ENCODE data around the gene SHH. TPM values are rescaled to one million over a fixed set of nuclear protein-coding genes. Genes with fewer than 3 reads are reported as not detected.

SHH gene
- total RNA-seq, 1 donor from 2014 or later: not detected

GRCh38 chr7:155807065-155807671 lies 5.1 kb downstream of the SHH start:
- DNase-seq (ENCODE audit: low spot score): no peak

GRCh38 chr7:155806096-155806871 lies 6.0 kb downstream of the SHH start:
- no peak for DNase-seq (ENCODE audit: low spot score)

- no peak for DNase-seq (ENCODE audit: low spot score)
Measured at GRCh38 chr7:155805826-155806095, 6.5 kb downstream of the SHH start.

GRCh38 chr7:155804897-155805825 lies 7.1 kb downstream of the SHH start:
- DNase-seq (ENCODE audit: low spot score): no peak

- no peak for DNase-seq (ENCODE audit: low spot score)
Measured at GRCh38 chr7:155804431-155804831, 7.8 kb downstream of the SHH start.

GRCh38 chr7:155803418-155804376 lies 8.6 kb downstream of the SHH start:
- DNase-seq (ENCODE audit: low spot score): no peak

DNA sequence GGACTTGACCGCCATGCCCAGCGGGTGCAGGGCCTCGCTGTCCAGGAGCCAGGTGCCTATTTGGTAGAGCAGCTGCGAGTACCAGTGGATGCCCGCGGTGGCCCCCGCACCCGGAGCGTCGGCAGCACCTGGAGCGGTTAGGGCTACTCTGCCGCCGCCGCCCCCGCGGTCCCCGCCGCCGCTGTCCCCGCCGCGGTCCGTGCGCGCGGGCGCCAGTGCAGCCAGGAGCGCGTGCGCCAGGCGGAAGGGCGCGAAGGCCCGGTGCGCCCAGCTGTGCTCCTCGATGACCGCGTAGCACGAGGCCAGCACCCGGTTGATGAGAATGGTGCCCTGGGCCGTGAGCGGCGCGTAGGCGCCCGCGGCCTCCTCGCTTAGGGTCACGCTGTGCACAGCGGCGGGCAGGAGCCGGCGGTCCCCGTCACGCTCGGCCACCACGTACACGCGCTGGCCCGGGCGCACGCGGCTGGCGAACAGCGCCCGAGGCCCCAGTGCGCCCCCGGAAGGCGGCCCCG lies 9.3 kb downstream of the SHH start:
- DNase-seq (ENCODE audit: low spot score): no peak

GRCh38 chr7:155802291-155802690 lies 10.0 kb downstream of the SHH start:
- no peak for DNase-seq (ENCODE audit: low spot score)

GRCh38 chr7:155800741-155801267 lies 11.5 kb downstream of the SHH start:
- no peak for DNase-seq (ENCODE audit: low spot score)

DNA sequence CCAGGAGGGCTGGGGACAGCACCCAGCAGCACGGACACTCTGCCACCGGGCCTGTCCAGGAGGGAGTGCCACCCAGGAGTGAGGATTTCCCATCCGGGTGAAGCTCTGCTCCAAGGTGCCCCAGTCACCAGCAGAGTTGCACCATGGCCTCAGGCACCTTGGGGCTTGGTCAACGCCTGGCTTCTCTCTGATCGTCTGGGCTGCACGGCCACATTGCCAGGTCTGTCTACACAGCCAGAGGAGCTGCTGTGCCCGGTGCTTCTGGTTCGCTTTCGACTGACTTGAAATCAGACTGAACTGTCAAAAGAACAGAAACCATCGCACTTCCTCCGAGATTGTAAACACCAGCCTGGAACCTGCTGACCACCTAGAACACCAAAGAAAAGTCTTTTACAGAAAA lies 12.0 kb downstream of the SHH start:
- DNase-seq (ENCODE audit: low spot score): no peak

GRCh38 chr7:155799514-155799913 lies 12.7 kb downstream of the SHH start:
- no peak for DNase-seq (ENCODE audit: low spot score)

- no peak for DNase-seq (ENCODE audit: low spot score)
Measured at GRCh38 chr7:155798673-155799439, 13.4 kb downstream of the SHH start.

DNA sequence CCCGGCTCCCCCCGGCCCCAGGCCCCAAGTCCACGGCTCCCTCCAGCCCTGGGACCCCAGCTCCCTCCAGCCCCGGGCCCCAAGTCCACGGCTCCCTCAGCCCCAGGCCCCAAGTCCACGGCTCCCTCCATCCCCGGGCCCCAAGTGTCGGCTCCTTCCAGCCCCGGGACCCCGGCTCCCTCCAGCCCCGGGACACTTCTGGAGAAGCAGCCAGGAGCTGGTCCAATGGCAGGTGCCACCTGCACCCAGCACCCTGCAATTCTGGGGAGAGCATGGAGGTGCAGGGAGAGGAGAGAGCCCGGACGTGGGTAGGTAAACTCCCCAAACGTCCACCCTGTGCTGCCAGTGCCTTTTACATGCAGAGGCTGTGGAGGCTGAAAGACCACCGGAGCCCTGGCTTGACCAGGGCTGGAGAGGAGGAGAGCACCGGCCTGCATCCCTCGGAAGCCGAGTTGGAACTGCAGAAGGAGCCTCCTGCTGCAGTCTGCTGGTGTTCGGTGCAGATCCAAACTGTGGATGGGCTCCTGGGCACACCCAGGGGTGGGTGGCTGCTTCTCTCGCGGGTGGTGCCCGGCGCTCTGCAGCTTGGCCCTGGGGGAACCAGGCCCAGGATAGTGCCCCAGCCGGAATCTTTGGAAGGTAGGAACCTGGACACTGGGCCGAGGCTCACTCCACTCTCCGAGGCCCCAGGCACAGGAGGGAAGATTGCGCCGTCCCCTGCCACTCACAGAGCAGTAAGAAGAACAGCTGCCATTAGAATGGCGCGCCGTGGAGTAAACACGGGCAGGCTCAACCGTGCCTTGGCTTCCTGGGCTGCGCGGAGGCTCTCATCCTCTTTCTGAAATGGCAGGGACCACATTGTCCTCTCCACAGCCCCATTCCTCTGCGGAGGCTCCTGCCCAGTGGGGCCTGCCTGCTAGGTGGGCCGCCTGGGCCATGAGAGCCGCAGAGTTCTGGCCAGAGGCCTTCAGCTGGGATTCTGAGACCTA lies 14.7 kb downstream of the SHH start:
- DNase-seq (ENCODE audit: low spot score): no peak

DNA sequence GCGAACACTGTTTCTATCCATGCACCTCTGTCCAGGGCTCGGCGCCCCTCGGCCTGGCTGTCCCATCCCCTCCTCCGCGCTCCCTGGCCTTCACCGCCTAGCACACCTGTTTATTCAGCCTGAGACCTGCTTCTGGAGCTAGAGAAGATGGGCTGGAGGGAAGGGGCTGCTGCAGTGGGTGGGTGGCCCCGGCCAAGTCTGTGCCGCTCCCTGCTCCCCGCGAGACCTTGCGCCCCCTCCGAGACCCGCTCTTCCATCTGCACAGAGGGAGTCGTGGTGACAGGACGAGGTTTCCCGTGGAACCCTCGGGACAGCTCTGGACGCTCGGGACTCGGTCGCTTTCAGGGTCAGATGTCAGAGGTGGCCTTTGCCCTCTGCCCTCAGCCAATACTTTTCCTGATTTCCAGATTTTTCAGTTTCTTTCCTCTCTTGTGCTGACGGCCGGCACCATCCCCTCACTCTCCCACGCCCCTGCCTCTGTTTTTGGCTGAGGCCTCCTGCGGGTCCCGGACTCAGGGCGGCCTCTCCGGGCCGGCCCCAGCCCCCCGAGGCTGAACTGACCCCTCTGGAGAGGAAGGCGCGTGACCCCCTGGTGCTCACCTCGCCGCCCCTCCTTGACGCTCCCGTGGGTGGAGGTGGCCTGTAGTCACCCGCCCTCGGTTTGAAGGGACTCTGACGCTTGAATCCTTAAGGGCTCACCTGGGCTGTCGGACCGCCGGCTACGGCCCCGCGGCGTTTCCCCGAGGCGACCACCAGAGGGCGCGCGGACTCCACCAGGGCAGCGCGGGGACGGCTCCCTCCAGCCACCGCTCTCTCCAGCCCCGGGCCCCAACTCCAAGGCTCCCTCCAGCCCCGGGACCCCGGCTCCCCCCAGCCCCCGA lies 15.6 kb downstream of the SHH start:
- DNase-seq (ENCODE audit: low spot score): no peak

DNA sequence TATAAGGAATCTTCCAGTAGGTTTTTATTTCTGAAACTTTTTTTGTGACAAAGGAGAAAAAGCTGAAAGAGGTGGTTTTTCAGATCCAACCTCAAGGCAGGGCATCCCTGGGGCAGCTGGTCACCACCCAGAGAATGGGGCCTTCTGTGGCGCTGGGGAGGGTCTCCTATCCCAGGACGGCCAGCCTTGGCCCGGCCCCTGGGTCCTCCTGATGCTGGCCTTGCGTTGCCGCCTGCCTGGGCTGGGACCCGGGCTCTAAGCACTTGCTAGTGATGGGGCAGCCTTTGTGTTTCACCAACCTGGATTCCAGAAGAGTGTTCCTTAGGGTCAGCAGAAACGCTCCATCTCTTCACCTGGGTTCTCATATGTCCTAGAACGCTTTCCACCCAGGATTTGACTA lies 16.3 kb downstream of the SHH start:
- DNase-seq (ENCODE audit: low spot score): no peak

- DNase-seq (ENCODE audit: low spot score): no peak
Measured at GRCh38 chr7:155795401-155795800, 16.9 kb downstream of the SHH start.

GRCh38 chr7:155794196-155794595 lies 18.1 kb downstream of the SHH start:
- DNase-seq (ENCODE audit: low spot score): no peak

GRCh38 chr7:155793720-155794119 lies 18.5 kb downstream of the SHH start:
- DNase-seq (ENCODE audit: low spot score): no peak
